Adrenal gland (tissue), 5 donors: ENCODE results near the gene PPAT.

Source experiments
- CTCF ChIP-seq, 6 experiments: fragments of 450-650 bp in 4 of 6; fragments of 200-600 bp in 2 of 6; sonication (generic) in 1 of 6; IDR thresholded peaks; 1 replicate in 5 of 6; 2 replicates in 1 of 6; pipeline versions ENCODE4 v1.5.1 to v1.8.0; 2016 to 2021; ENCODE audit warnings: antibody characterized with exemption in 6 of 6, mild to moderate bottlenecking in 2 of 6, moderate library complexity in 1 of 6
- POLR2A ChIP-seq, 2 donors: fragments of 450-650 bp; IDR thresholded peaks; one replicate each; pipeline ENCODE4 v1.6.1; 2017; ENCODE audit warnings: antibody characterized with exemption in 2 of 2, mild to moderate bottlenecking in 2 of 2, moderate library complexity in 1 of 2
- donor health status: DM: no; HTN: no; CAD: no.

GRCh38 chr4:56448301-56448700, 12.9 kb upstream of the PPAT start:
- TF ChIP-seq CTCF (IDR thresholded peaks at IDR 0.05) (no peak), POLR2A (IDR thresholded peaks at IDR 0.05) (no peak)
